H54 (cell line): Measurements from ENCODE around the gene NCS1.
"Not testable (repeated sequence)": the region's sequence is repeated elsewhere in the genome, so short reads cannot be mapped to it uniquely, and the experiment has no call there.

Source experiments
- DNase-seq: peaks from one replicate; pipeline ENCODE4 v3.0.0; 2011; ENCODE audit warnings: low spot score, mixed read lengths; ENCODE audit not compliant: insufficient read length
- FAIRE-seq: peaks from 3 replicates; lab custom pipeline; 2011; peaks lifted over from hg19 to GRCh38; lab: Jason Lieb, UNC
- POLR2A ChIP-seq: IDR thresholded peaks from 2 replicates; pipeline ENCODE4 v1.6.1; 2011; ENCODE audit warnings: low read depth, mild to moderate bottlenecking, low read length

NCS1 gene

DNA sequence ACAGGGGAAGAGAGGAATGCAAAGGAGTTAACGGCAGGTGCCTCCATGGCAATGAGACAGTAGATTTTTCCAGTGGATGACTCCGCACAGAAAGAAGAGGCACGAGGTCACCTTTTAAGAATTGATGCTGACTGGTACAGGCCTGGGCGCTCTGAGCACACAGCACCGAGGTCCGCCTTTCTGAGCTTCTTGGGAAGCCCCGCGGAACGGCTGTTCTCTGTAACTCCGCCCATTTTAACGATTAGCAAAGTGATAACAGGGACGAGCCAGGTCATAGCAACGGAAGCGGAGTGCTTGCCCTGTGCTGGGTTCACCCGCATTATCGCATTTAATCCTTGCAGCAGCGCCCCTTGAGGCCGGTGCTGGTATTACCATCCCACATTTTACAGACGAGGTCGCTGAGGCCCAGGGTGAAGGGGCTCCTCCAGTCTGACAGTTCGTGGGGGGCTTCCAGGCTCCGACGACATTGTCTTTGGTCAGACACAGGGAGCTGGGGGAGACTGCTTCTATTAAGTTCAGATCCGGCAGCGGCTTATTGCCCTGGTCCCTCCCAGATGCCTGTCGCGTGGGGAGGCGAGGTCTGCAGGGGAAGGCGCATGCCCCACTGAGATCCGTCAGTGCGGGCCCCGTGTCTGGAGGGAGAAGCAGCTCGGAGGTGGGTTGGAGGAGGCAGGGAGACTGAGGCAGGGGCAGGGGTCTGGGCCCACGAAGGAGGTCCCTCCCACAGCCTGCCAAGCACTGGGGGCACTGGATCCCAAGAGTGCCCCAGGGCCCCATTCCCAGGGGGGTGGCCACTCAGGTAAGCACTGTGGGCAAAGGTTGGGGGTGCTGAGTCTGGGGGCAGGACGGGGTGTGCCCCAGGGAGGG, 71.0 kb downstream of the NCS1 start:
- no peak for TF ChIP-seq POLR2A
- DNase-seq: no peak
- FAIRE-seq: no peak

DNA sequence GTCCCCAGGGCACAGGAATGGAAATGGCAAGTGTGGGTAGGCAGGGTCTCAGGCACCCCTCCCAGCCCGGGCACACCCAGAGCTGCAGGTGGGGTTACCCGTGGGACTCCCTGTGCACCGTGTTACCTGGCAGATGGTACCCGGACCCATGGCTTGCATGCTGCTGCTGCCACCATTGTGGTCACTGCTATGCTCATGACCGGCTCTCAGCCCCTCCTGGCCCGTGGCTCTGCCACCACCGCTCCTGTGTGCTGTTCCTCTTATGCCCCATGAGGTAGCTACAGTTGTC, 71.6 kb downstream of the NCS1 start:
- FAIRE-seq (no peak), DNase-seq (no peak)
- no peak for TF ChIP-seq POLR2A

DNA sequence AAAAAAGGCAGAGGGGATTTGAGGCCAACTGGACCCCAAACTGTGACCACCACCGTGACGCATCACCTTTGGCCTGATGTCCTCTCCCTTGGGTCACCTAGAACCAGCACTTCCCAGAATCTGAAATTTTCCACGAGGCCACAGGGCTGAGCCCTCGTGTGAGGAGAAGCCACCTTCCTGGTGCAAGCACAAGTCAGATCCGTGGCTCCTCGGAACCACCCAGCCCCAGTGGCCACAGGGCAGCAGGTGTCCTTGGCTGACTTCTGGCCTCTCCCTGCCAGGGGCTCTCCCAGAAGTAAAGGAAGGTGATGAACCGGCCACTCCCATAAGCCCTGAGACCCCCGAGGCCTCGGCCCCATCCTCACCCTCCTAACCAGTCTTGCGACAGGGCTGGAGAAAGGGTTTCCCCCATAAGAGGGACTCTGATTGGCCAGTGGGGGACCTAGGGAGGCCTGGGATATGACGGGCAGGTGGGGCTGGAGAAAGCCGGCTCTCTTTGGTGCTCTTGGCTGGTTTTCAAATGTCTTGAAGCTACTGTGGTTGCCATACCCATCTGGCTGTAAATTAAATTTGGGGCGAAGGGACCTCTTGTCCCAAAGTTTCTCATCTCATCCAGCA, 72.5 kb downstream of the NCS1 start:
- no peak for FAIRE-seq

DNA sequence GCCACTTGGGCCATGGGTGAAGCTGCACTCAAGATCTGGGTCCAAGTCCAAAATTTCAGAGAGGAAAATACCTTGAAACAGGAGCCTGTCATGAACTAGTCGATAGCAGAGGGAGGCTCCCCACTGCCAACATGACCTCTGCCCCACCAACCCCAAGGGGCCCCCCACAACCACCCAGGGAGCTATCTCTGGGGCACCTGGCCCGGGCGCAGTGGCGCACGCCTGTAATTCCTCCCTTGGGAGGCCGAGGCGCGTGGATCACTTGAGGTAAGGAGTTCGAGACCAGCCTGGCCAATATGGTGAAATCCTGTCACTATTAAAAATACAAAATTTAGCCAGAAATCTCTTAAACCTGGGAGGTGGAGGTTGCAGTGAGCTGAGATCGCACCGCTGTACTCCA, 73.3 kb downstream of the NCS1 start:
- DNase-seq: no peak
- no peak for FAIRE-seq

More for the DNA sequence above, 72.5 kb downstream of the NCS1 start:
- no peak for TF ChIP-seq POLR2A
- no peak for DNase-seq

DNA sequence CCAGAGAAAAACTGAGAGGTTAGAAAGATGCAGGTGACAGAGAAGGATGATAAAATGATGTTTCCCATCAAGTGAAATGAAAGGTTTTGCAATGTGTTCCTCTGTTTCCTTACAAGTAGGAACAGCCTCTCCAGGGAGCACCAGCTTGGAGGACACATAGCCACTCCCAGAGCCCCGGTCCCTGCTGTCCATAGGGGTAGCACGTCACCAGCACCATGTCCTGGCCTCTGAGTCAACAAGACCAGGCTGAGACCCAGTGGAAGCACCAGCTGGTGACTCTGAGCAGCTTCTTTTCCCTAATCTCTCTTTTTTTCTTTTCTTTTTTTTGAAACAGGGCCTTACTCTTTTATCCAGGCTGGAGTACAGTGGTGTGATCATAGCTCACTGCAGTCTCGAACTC, 73.9 kb downstream of the NCS1 start:
- no peak for TF ChIP-seq POLR2A
- FAIRE-seq (no peak), DNase-seq (no peak)

More for the DNA sequence above, 73.3 kb downstream of the NCS1 start:
- TF ChIP-seq POLR2A: no peak

DNA sequence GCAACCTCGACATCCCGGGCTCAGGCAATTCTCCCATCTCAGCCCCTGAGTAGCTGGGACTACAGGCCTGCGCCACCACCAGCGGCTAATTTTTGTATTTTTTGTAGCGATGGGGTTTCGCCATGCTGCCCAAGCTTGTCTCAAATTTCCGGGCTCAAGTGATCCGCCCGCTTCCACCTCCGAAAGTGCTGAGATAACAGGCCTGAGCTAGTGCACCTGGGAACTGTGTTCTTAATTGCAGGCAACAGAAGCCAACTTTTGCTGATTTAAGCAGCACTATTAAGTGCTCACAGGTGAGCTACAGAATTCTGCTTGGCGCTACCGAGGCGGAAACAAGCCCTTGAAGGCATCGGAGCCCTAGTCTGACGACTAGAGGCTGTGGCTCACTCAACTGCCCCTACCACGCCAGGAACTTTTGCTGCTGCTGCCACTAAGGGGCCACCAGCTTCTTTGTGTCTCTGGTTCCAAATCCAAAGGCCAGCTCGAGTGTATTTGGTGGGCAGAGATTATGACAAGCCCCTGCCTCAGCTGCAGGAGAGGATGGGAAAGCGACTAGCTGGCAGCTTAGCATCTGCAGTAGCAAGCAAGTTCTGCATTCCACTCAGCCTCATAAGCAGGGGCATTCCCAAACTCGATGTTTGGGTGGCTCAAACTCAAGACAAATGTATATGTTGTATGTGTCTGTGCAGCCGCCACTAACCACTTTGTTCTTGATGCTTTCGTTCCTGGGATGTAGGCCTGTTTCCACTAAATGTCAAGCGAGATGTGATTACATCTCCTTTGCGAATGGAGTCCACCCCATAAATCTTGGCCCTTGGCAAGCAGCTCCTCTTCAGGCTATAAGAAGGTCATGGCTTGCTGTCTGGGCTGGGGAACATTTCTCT, 82.8 kb downstream of the NCS1 start:
- no peak for TF ChIP-seq POLR2A
- FAIRE-seq (no peak), DNase-seq (no peak)

DNA sequence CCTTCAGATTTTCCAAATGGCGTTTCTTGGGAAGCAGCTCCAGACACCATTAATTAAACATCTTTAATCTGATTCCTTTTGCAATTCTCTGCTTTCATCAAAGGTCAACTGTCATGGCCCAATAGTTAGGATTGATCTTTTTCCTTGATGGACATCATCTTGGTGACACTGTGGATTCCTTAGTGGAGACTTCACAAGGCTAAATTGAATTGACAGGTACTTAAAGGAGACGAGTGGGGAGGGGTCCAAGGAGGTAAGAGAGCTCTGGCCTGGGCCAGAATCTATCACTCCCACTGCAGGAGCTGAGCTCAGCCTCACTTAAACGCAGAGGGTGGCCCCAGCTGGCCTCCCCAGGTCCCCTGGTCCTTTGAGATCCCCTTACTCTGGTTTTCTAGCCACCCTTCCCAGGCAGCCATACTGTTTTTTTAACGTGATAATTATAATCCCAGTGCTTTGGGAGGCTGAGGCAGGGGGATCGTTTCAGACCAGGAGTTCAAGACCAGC, 83.5 kb downstream of the NCS1 start:
- TF ChIP-seq POLR2A: no peak
- no peak for FAIRE-seq
- DNase-seq: no peak

DNA sequence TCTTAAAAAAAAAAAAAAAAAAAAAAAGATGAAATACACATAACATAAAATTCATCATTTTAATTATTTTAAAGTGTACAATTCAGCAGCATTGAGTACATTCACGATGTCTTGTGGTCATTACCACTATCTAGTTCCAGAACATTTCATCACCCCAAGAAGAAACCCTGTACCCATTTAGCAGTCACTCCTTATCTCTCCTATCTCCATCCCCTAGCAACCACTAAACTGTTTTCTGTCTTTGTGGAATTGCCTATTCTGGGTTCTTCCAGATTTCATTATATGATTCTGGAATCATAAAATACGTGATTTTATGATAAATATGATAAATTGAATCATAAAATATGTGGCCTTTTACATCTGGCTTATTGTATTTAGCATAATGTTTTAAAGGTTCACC, 84.4 kb downstream of the NCS1 start:
- no peak for TF ChIP-seq POLR2A
- DNase-seq: no peak
- FAIRE-seq: no peak

DNA sequence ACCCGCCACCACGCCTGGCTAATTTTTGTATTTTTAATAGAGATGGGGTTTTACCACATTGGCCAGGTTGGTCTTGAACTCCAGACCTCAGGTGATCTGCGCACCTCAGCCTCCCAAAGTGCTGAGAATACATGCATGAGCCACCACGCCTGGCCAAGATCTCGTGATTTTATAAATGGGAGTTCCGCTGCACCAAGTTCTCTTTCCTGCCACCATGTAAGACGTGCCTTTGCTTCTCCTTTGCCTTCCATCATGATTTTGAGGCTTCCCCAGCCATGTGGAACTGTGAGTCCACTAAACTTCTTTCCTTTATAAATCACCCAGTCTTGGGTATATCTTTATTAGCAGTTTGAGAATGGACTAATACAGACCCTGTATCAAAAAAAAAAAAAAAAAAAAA, 85.9 kb downstream of the NCS1 start:
- not testable (repeated sequence) for FAIRE-seq, DNase-seq

DNA sequence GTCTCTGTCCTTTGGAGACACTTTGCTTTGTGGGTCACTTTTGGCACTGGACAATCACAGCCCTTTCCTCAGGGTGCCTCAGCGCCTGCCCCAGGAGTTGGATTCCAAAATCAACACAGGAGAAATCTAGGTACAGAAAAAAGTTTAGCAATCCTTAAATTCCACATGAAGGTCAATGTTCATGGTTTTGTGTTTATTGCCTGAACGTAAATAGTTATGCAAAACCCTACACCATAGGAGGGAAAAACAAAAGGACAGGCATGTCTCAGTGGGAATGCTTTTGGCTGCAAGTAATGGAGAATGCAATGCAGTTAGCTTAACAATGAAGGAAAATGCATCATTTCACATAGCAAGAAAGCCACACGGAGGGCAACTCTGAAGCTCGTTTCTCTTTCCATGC, 86.8 kb downstream of the NCS1 start:
- no peak for DNase-seq
- no peak for FAIRE-seq
- TF ChIP-seq POLR2A: no peak

DNA sequence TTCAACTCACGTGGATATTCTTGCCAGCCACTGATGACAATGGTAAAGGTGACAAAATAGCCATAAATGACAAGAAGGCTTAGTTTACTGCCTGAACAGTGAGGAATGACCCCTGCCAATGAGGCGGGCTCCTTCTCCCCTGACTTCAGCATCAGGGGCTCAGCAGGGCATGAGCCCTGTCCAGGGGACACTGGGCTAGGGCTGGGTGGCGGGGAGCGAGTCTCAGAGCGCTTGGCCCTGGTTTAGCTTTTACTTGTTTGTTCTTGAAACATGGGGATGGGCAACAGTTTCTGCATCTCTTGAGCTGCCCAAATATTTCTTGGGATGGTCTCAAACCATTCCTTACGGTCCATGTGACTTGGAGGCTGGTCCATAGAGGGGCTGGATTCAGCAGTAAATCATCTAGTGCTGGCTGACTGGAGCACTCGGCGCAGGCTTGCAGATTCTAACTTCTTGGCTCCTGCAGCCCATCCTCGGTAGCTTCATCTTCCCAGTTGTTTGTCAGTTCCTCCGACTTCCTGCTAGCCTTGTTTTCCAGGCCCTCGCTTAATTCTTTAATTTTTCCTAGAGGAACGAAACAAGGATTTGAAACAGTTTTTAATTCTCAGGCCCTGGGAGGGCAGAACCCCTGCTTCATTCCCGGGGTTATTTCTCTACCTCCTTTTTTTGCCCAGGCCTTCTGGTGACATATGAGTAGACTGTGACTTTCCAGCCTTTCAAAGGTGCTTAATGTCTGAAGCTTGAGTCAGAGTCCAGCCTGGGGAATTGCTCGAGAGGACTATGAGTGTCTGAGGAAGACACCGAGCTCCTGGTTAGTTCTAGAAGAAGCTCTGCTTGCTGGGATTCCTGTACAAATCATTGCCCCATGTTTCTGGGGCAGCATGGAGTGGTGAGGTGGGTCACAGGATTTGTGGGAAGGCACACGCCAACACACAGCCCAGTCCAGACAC, 88.9 kb downstream of the NCS1 start:
- no peak for FAIRE-seq

DNA sequence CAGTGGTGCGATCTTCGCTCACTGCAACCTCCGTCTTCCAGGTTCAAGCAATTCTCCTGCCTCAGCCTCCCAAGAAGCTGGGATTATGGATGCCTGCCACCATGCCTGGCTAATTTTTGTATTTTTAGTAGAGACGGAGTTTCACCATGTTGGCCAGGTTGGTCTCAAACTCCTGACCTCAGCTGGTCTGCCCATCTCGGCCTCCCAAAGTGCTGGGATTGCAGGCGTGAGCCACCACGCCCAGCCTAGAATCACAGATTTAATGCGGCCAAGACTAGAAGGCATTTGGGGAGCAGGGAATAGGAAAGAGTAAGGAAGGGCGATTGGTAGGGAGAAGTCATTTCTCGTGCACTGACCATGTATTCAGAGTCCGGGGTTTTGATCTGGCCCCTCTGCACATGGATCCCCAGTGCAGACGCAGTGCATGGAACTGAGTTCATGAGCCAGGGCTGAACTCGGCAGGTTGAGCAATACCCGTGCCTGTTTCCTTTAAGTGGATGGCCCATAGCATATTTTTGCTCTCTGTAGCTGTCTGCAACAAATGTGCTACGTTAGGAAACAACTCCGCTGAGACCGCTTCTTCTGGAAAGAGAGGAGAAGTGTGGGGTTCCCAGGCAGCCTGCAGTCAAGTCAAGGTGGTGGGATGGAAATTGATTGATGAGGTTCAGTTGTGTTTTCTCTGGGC, 90.0 kb downstream of the NCS1 start:
- FAIRE-seq: no peak
- DNase-seq: no peak
- TF ChIP-seq POLR2A: no peak

More for the DNA sequence above, 88.9 kb downstream of the NCS1 start:
- DNase-seq: no peak
- no peak for TF ChIP-seq POLR2A
